AG09309 (cell line): ENCODE results near the gene CCDC170.

Experiments used
- DNase-seq: peaks from one replicate; pipeline ENCODE4 v3.0.0-alpha.2; 2010; ENCODE audit warnings: low read depth
- H3K4me3 ChIP-seq: 2 replicates; pipeline ENCODE4 v1.5.1; 2011; ENCODE audit warnings: mild to moderate bottlenecking, low read depth, low read length, moderate library complexity; ENCODE audit not compliant: control insufficient read depth
- CTCF ChIP-seq: IDR thresholded peaks from 2 replicates; pipeline ENCODE4 v1.5.1; 2011; ENCODE audit warnings: mild to moderate bottlenecking, low read depth, low read length, inconsistent platforms; ENCODE audit not compliant: insufficient read depth, control insufficient read depth; ENCODE audit errors: missing control alignments

The CCDC170 gene

GRCh38 chr6:151577257-151577656 lies 83.4 kb downstream of the CCDC170 start:
- H3K4me3 ChIP-seq = no peak overlapping the region
- no peak for TF ChIP-seq CTCF
- no peak for DNase-seq

- no peak for TF ChIP-seq CTCF
- H3K4me3 ChIP-seq = no peak overlapping the region
- no peak for DNase-seq
Observed at GRCh38 chr6:151585741-151586140, 91.9 kb downstream of the CCDC170 start.

- DNase-seq = no peak
- H3K4me3 ChIP-seq = no peak overlapping the region
- TF ChIP-seq CTCF = no peak
Observed at GRCh38 chr6:151589667-151590066, 95.8 kb downstream of the CCDC170 start.

GRCh38 chr6:151590742-151591141 lies 96.9 kb downstream of the CCDC170 start:
- H3K4me3 ChIP-seq = no peak overlapping the region
- no peak for TF ChIP-seq CTCF
- no peak for DNase-seq

GRCh38 chr6:151592449-151593159 lies 98.8 kb downstream of the CCDC170 start:
- no peak for TF ChIP-seq CTCF
- no peak overlapping the region for H3K4me3 ChIP-seq
- no peak for DNase-seq

GRCh38 chr6:151609146-151609902 lies 115.5 kb downstream of the CCDC170 start:
- DNase-seq = no peak
- no peak overlapping the region for H3K4me3 ChIP-seq
- TF ChIP-seq CTCF = no peak
